Activated T-cell treated with anti-CD3 and anti-CD28 coated beads, Interleukin-2, amount 50 U/mL, for 72 hours (primary cell): Measurements from ENCODE around the gene ANP32B. TPM values are rescaled to one million over a fixed set of nuclear protein-coding genes. Genes with fewer than 3 reads are reported as not detected.
"Not testable (repeated sequence)": the region's sequence is repeated elsewhere in the genome, so short reads cannot be mapped to it uniquely, and the experiment has no call there.

Source experiments
- ATAC-seq, 2 donors: fragments of 150-1000 bp; cut with Tn5 transposase; replicated peaks in 1 of 2; 2 replicates each; pipeline ENCODE4 v1.10.0; 2021; ENCODE audit warnings: moderate library complexity in 2 of 2, mild to moderate bottlenecking in 1 of 2
- DNase-seq, 2 donors: peaks; one replicate each; pipeline ENCODE4 v3.0.0; 2021 to 2022; ENCODE audit warnings: mixed read lengths in 1 of 2
- H3K27ac Mint-ChIP-seq: one replicate; pipeline ENCODE4 v1.8.0; 2022; ENCODE audit warnings: mild to moderate bottlenecking, moderate library complexity, mixed read lengths
- H3K27me3 Mint-ChIP-seq: one replicate; pipeline ENCODE4 v1.8.0; 2022; ENCODE audit warnings: low read depth, mixed read lengths
- H3K36me3 Mint-ChIP-seq, 2 donors: one replicate each; pipeline ENCODE4 v1.8.0; 2022; ENCODE audit warnings: mixed read lengths in 2 of 2, mild to moderate bottlenecking in 1 of 2; ENCODE audit not compliant: insufficient read depth in 2 of 2
- H3K4me1 Mint-ChIP-seq: one replicate; pipeline ENCODE4 v1.8.0; 2022; ENCODE audit warnings: low read depth, mixed read lengths
- H3K4me3 Mint-ChIP-seq, 2 donors: one replicate each; pipeline ENCODE4 v1.8.0; 2022; ENCODE audit warnings: mild to moderate bottlenecking in 2 of 2, mixed read lengths in 2 of 2, moderate library complexity in 2 of 2
- H3K9me3 Mint-ChIP-seq, 2 donors: one replicate each; pipeline ENCODE4 v1.8.0; 2022; ENCODE audit warnings: mixed read lengths in 2 of 2
- total RNA-seq, 2 donors: library from RNA; stranded (reverse); gene quantifications; one replicate each; pipeline ENCODE4 v1.2.3, GENCODE V29; 2022

The ANP32B gene
- total RNA-seq, 2 donors from 2014 or later = 361 to 433 TPM

DNA sequence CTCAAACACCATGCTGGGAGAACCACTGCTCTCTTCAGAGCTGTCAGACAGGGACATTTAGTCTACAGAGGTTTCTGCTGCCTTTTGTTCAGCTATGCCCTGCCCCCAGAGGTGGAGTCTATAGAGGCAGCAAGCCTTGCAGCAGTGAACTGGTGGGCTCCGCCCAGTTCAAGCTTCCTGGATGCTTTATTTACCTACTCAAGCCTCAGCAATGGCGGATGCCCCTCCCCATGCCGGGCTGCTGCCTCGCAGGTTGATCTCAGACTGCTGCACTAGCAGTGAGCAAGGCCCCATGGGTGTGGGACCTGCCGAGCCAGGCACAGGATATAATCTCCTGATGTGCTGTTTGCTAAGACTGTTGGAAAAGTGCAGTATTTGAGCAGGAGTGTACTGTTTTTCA is 32.3 kb upstream of the ANP32B start:
- DNase-seq, H3K27ac Mint-ChIP-seq: not testable (repeated sequence)
- peak in 1 of 2 donors; percentile 36 for ATAC-seq

DNA sequence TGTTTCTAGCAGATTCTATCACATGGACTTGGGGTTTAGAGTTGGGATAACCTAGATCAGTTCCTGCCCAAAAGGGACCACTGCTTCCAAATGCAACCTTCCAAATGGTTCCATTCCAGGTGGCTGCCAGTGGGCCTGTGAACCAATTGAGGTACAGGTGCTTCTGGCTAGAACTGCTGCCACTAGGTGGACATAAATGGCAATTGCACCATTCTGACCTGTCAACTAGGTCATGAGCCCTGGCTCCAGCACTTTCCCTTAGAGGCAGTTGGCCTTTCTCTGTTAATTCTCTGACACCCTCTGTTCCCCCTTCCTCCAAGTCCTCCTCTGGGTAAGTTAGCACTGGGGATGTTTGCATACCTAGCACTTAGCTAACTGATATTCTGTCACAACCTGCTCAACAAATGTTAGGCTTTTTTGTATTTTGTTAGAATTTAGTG is 28.6 kb upstream of the ANP32B start:
- H3K27ac Mint-ChIP-seq = no peak overlapping the region
- no peaks in the 10 kb centered on the region for H3K36me3 Mint-ChIP-seq
- no peak overlapping the region for H3K4me3 Mint-ChIP-seq
- H3K27me3 Mint-ChIP-seq = peaks cover 7% of the 10 kb centered on the region
- peak; percentile 48 to 61 for DNase-seq
- no peaks in the 10 kb centered on the region for H3K9me3 Mint-ChIP-seq
- peak; percentile 81 to 95 for ATAC-seq
- peaks cover 12% of the 10 kb centered on the region for H3K4me1 Mint-ChIP-seq

More for the DNA sequence above, 32.3 kb upstream of the ANP32B start:
- not testable (repeated sequence) for H3K4me3 Mint-ChIP-seq, H3K4me1 Mint-ChIP-seq, H3K36me3 Mint-ChIP-seq, H3K27me3 Mint-ChIP-seq, H3K9me3 Mint-ChIP-seq

DNA sequence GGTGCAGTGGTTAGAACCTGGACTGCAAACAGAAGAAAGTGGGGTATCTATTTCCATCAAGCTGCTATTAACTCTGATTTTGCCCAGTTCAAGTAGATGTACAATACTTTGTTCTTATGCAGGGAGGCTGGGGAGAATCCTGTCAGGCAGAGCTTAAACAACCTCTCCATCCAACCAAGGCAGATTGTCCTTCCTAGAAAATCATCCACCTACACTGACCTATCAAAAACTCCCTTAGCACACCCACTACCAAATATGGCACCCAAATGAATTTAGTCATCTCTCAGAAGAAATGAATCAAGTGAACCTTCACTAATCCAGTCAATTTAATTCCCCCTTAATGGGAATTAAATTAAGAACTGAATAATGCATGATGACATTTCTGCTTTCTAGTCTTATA is 26.8 kb upstream of the ANP32B start:
- no peaks in the 10 kb centered on the region for H3K27me3 Mint-ChIP-seq
- H3K4me3 Mint-ChIP-seq = no peak overlapping the region
- no peak overlapping the region for H3K27ac Mint-ChIP-seq

GRCh38 chr9:97958812-97959511 is 24.2 kb upstream of the ANP32B start:
- no peaks in the 10 kb centered on the region for H3K9me3 Mint-ChIP-seq
- ATAC-seq (peak; percentile 75 to 89), DNase-seq (no peak)
- H3K4me1 Mint-ChIP-seq = peaks cover 17% of the 10 kb centered on the region
- H3K36me3 Mint-ChIP-seq = no peaks in the 10 kb centered on the region
- no peak overlapping the region for H3K4me3 Mint-ChIP-seq
- peaks cover 6% of the 10 kb centered on the region for H3K27me3 Mint-ChIP-seq
- H3K27ac Mint-ChIP-seq = peak overlapping the region; percentile 18

More for the DNA sequence above, 26.8 kb upstream of the ANP32B start:
- Mint-ChIP-seq H3K4me1 (peaks cover 12% of the 10 kb centered on the region), H3K9me3 (no peaks in the 10 kb centered on the region), H3K36me3 (no peaks in the 10 kb centered on the region)
- no peak for ATAC-seq
- DNase-seq = no peak

DNA sequence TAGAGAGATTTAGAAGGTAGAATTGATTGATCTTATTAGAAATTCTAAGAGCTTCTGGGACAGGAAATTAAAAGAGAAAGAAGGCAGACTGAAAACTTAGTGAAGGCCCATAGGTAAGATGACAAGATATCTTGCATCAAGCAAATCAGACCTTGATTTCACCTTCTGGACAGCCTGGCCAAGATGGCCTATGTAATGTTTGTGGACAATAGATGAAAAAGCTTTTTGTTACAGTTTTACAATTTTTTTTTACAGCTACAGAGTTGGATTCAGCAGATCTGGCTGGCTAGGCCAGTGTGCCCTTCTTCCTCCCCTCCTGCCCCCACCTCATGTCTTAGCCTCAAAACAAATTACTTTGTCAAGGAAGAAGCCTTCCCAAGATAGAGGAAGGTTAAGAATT is 23.6 kb upstream of the ANP32B start:
- H3K4me3 Mint-ChIP-seq = no peak overlapping the region
- H3K4me1 Mint-ChIP-seq = peaks cover 17% of the 10 kb centered on the region
- ATAC-seq = no peak
- DNase-seq = no peak
- no peaks in the 10 kb centered on the region for H3K9me3 Mint-ChIP-seq
- H3K36me3 Mint-ChIP-seq = no peaks in the 10 kb centered on the region
- peaks cover 6% of the 10 kb centered on the region for H3K27me3 Mint-ChIP-seq
- H3K27ac Mint-ChIP-seq = no peak overlapping the region

DNA sequence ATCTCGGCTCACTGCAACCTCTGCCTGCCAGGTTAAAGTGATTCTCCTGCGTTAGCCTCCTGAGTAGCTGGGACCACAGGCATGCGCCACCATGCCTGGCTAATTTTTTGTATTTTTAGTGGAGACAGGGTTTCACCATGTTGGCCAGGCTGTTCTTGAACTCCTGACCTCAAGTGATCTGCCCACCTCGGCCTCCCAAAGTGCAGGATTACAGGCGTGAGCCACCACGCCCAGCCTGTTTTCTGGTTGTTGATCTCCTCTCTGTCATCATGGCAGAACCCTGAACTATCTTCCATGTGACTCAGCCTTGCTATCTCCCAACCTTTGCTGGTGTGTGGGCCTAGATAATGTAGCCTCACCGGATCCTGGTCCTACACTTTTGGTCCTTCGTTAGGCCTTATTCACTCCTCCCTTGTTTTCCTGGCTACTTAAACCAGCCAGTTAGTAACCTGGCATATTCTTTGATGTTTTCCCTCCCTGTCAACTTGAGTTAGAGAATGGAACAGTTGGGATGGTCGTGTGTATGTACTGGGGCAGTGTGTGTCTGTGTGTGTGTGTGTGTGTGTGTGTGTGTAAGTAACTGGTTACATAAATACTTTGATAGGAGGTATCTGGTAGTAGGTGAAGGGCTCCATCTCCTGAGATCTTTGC is 22.3 kb upstream of the ANP32B start:
- H3K27ac Mint-ChIP-seq, H3K36me3 Mint-ChIP-seq, ATAC-seq, H3K4me3 Mint-ChIP-seq, DNase-seq, H3K9me3 Mint-ChIP-seq, H3K27me3 Mint-ChIP-seq: not testable (repeated sequence)
- H3K4me1 Mint-ChIP-seq = peaks cover 17% of the 10 kb centered on the region

DNA sequence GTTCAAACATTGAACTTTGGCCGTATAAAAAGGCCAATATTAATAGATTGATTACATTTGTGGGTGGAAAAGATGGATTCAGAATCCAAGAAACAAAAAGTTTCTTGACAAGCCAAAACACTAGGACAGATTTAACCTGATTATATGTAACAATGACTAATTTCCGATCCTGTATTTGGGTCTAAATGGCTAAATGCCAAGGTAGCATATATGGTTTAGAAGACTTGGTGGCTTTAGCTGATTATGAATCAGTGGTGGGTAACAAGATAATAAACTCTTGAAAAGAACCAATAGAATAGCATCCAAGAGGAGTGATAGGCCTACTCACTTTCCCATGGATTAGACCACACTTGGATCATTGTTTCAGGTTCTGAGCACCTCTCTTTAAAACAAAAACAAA is 21.8 kb upstream of the ANP32B start:
- Mint-ChIP-seq H3K9me3 (no peaks in the 10 kb centered on the region), H3K36me3 (no peaks in the 10 kb centered on the region), H3K4me1 (peaks cover 13% of the 10 kb centered on the region)

GRCh38 chr9:97962136-97962535 is 21.0 kb upstream of the ANP32B start:
- ATAC-seq = no peak
- H3K36me3 Mint-ChIP-seq = no peaks in the 10 kb centered on the region
- DNase-seq = no peak
- no peak overlapping the region for H3K27ac Mint-ChIP-seq
- H3K4me3 Mint-ChIP-seq = no peak overlapping the region
- H3K4me1 Mint-ChIP-seq = peaks cover 11% of the 10 kb centered on the region
- no peaks in the 10 kb centered on the region for H3K9me3 Mint-ChIP-seq
- H3K27me3 Mint-ChIP-seq = peaks cover 6% of the 10 kb centered on the region

More for the DNA sequence above, 21.8 kb upstream of the ANP32B start:
- H3K27ac Mint-ChIP-seq = no peak overlapping the region
- H3K4me3 Mint-ChIP-seq = no peak overlapping the region
- DNase-seq = no peak
- H3K27me3 Mint-ChIP-seq = peaks cover 6% of the 10 kb centered on the region
- ATAC-seq = no peak

- no peaks in the 10 kb centered on the region for H3K9me3 Mint-ChIP-seq
- H3K4me1 Mint-ChIP-seq = peaks cover 11% of the 10 kb centered on the region
- ATAC-seq = no peak
Measured at GRCh38 chr9:97962575-97962974, 20.6 kb upstream of the ANP32B start.

GRCh38 chr9:97963232-97963631 is 19.9 kb upstream of the ANP32B start:
- Mint-ChIP-seq H3K4me1 (peaks cover 11% of the 10 kb centered on the region), H3K9me3 (no peaks in the 10 kb centered on the region), H3K27me3 (peaks cover 6% of the 10 kb centered on the region), H3K36me3 (no peaks in the 10 kb centered on the region), H3K27ac (no peak overlapping the region), H3K4me3 (no peak overlapping the region)
- ATAC-seq (no peak), DNase-seq (no peak)

More at GRCh38 chr9:97962575-97962974, 20.6 kb upstream of the ANP32B start:
- H3K36me3 Mint-ChIP-seq = no peaks in the 10 kb centered on the region
- no peak overlapping the region for H3K4me3 Mint-ChIP-seq
- H3K27ac Mint-ChIP-seq = no peak overlapping the region
- H3K27me3 Mint-ChIP-seq = peaks cover 6% of the 10 kb centered on the region
- DNase-seq = no peak

GRCh38 chr9:97964901-97965300 is 18.2 kb upstream of the ANP32B start:
- Mint-ChIP-seq H3K27ac (no peak overlapping the region), H3K4me1 (peaks cover 4% of the 10 kb centered on the region), H3K4me3 (no peak overlapping the region), H3K27me3 (peaks cover 6% of the 10 kb centered on the region), H3K36me3 (no peaks in the 10 kb centered on the region), H3K9me3 (no peaks in the 10 kb centered on the region)
- DNase-seq (no peak), ATAC-seq (no peak)

DNA sequence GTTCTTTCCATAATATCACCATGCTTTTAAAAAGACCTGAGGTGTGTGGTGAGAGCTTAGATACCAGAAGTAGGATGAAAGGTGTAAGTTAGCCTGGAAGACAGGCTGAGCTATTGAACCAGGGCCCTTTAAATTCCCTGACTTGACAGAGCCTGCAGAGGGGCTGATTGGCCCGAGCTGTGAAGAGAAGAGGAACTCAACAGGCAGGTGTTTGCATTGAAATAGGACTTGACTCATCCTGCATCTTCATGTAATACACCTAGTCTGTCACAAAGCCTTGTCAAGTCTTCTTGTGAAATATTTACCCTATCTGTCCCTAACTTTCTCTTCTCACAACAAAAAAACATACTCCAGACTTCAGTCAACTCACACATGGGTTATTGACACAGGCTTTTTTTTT is 16.6 kb upstream of the ANP32B start:
- DNase-seq = no peak

DNA sequence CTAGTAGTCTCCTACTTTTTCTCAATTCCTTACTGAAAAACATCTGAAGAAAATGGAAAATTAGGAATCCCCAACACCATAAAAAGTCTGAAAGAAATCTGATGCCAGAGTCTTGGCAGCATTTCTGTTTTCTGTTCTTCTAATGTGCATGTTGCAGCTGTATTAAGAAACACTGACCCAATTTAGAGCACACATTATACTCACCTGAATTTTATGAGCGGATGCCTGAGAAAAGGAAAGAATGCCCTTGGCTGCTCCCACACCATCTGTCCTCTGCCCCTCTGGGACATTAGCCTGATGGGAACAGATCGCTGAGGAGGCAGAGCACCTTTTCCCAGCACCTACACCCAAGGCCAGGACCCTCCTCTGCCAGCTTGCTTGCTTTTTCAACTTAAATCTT is 14.1 kb upstream of the ANP32B start:
- DNase-seq (no peak), ATAC-seq (no peak)
- no peak overlapping the region for H3K4me3 Mint-ChIP-seq
- H3K27ac Mint-ChIP-seq = no peak overlapping the region
- peaks cover under 1% of the 10 kb centered on the region for H3K27me3 Mint-ChIP-seq
- no peaks in the 10 kb centered on the region for H3K9me3 Mint-ChIP-seq
- no peaks in the 10 kb centered on the region for H3K36me3 Mint-ChIP-seq
- no peaks in the 10 kb centered on the region for H3K4me1 Mint-ChIP-seq

More for the DNA sequence above, 16.6 kb upstream of the ANP32B start:
- Mint-ChIP-seq H3K36me3 (no peaks in the 10 kb centered on the region), H3K4me1 (peaks cover 4% of the 10 kb centered on the region), H3K4me3 (no peak overlapping the region), H3K9me3 (no peaks in the 10 kb centered on the region), H3K27ac (no peak overlapping the region), H3K27me3 (peaks cover 6% of the 10 kb centered on the region)
- peak in 1 of 2 donors; percentile 35 for ATAC-seq
